Trophoblast cell (in vitro differentiated cells and primary cell): ENCODE results near the gene OIT3.

Experiments
- DNase-seq, 2 donors: peaks; one replicate each; pipeline ENCODE4 v3.0.0-alpha.2; 2016
- H2AFZ ChIP-seq: 2 replicates; pipeline ENCODE4 v1.6.1; 2013; ENCODE audit warnings: low read length, moderate library complexity, mild to moderate bottlenecking; ENCODE audit not compliant: insufficient read depth, poor library complexity
- H2AK5ac ChIP-seq: 2 replicates; pipeline ENCODE4 v1.6.1; 2013; ENCODE audit warnings: mild to moderate bottlenecking, low read length
- H2BK120ac ChIP-seq: 2 replicates; pipeline ENCODE4 v1.6.1; 2013; ENCODE audit warnings: low read length, mild to moderate bottlenecking, moderate library complexity; ENCODE audit not compliant: insufficient read depth, poor library complexity
- H2BK12ac ChIP-seq: 2 replicates; pipeline ENCODE4 v1.6.1; 2013; ENCODE audit warnings: mild to moderate bottlenecking, low read length, moderate library complexity
- H2BK5ac ChIP-seq: 2 replicates; pipeline ENCODE4 v1.6.1; 2013; ENCODE audit warnings: low read length, low read depth, moderate library complexity, mild to moderate bottlenecking; ENCODE audit not compliant: poor library complexity
- H3K14ac ChIP-seq: 2 replicates; pipeline ENCODE4 v1.6.1; 2013; ENCODE audit warnings: mild to moderate bottlenecking, low read length
- H3K18ac ChIP-seq: 2 replicates; pipeline ENCODE4 v1.6.1; 2013; ENCODE audit warnings: mild to moderate bottlenecking, low read length
- H3K23ac ChIP-seq: 2 replicates; pipeline ENCODE4 v1.6.1; 2013; ENCODE audit warnings: low read length
- H3K27ac ChIP-seq: 2 replicates; pipeline ENCODE4 v1.5.1; 2013; ENCODE audit warnings: low read depth, mild to moderate bottlenecking, inconsistent platforms, low read length, moderate library complexity
- H3K27me3 ChIP-seq: 2 replicates; pipeline ENCODE4 v1.6.1; 2013; ENCODE audit warnings: inconsistent platforms, mild to moderate bottlenecking, low read length, moderate library complexity; ENCODE audit not compliant: insufficient read depth
- H3K36me3 ChIP-seq, 2 experiments: 1 replicate in 1 of 2; 2 replicates in 1 of 2; pipeline ENCODE4 v1.6.1; 2013; ENCODE audit warnings: low read length in 2 of 2, mild to moderate bottlenecking in 2 of 2, moderate library complexity in 1 of 2; ENCODE audit not compliant: insufficient read depth in 2 of 2, control insufficient read depth in 1 of 2
- H3K4ac ChIP-seq: 2 replicates; pipeline ENCODE4 v1.6.1; 2013; ENCODE audit warnings: low read depth, mild to moderate bottlenecking, low read length, moderate library complexity
- H3K4me1 ChIP-seq, 2 experiments: 1 replicate in 1 of 2; 2 replicates in 1 of 2; pipeline ENCODE4 v1.6.1; 2013; ENCODE audit warnings: low read length in 2 of 2, mild to moderate bottlenecking in 2 of 2, moderate library complexity in 1 of 2; ENCODE audit not compliant: insufficient read depth in 2 of 2, control insufficient read depth in 1 of 2
- H3K4me2 ChIP-seq: 2 replicates; pipeline ENCODE4 v1.6.1; 2013; ENCODE audit warnings: inconsistent platforms, mild to moderate bottlenecking, low read length, moderate library complexity
- H3K4me3 ChIP-seq: 2 replicates; pipeline ENCODE4 v1.5.1; 2013; ENCODE audit warnings: mild to moderate bottlenecking, low read depth, low read length, inconsistent platforms
- H3K79me1 ChIP-seq: one replicate; pipeline ENCODE4 v1.6.1; 2013; ENCODE audit warnings: low read length
- H3K79me2 ChIP-seq: 2 replicates; pipeline ENCODE4 v1.6.1; 2013; ENCODE audit warnings: low read length, mild to moderate bottlenecking; ENCODE audit not compliant: control insufficient read depth, insufficient read depth, poor library complexity
- H3K9ac ChIP-seq: 2 replicates; pipeline ENCODE4 v1.6.1; 2013; ENCODE audit warnings: mild to moderate bottlenecking, low read length
- H3K9me3 ChIP-seq: 2 replicates; pipeline ENCODE4 v1.6.1; 2013; ENCODE audit warnings: low read depth, mild to moderate bottlenecking, control low read depth, inconsistent platforms, low read length; ENCODE audit not compliant: insufficient read depth
- H4K12ac ChIP-seq: 2 replicates; pipeline ENCODE4 v1.6.1; 2013; ENCODE audit warnings: low read depth, mild to moderate bottlenecking, low read length, moderate library complexity
- H4K8ac ChIP-seq: 2 replicates; pipeline ENCODE4 v1.6.1; 2013; ENCODE audit warnings: low read depth, mild to moderate bottlenecking, low read length, moderate library complexity
- H4K91ac ChIP-seq: one replicate; pipeline ENCODE4 v1.6.1; 2013; ENCODE audit warnings: low read depth, mild to moderate bottlenecking, low read length, moderate library complexity
- WGBS: extraction: QIAGEN DNeasy Blood & Tissue Kit; methylation state at CpG from one replicate; pipeline ENCODE4 v1.1.7; 2013; ENCODE audit warnings: missing lambda C conversion rate; ENCODE audit not compliant: insufficient read length, insufficient coverage; ENCODE audit errors: extremely low coverage; 5-methylcytosine and 5-hydroxymethylcytosine counted together

Gene OIT3

DNA sequence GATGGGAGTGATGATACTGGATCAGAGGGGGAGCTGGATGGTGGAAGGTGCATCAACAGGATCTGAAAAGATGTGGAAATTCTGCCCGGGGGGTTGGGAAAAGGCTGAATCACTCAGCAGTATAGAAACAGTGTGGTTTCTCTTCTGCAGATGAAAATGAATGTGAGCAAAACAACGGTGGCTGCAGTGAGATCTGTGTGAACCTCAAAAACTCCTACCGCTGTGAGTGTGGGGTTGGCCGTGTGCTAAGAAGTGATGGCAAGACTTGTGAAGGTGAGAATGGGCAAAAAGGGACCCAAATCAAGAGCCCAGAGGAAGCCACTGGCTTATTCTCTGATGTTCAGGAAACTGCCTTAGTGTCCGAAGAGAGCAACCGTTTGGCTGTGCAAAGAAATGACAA lies 12.9 kb downstream of the OIT3 start:
- H3K4me3 ChIP-seq = no peak overlapping the region
- no peak overlapping the region for H2AK5ac ChIP-seq
- no peaks in the 10 kb centered on the region for H3K27me3 ChIP-seq
- H3K79me2 ChIP-seq = no peaks in the 10 kb centered on the region
- no peaks in the 10 kb centered on the region for H3K79me1 ChIP-seq
- H3K9ac ChIP-seq = no peak overlapping the region
- no peak overlapping the region for H3K4ac ChIP-seq
- H2BK120ac ChIP-seq = no peak overlapping the region
- H3K27ac ChIP-seq = no peak overlapping the region
- no peak overlapping the region for H4K91ac ChIP-seq
- H3K18ac ChIP-seq = no peak overlapping the region
- no peak overlapping the region for H2BK5ac ChIP-seq
- H3K4me1 ChIP-seq = no peaks in the 10 kb centered on the region
- H4K8ac ChIP-seq = no peak overlapping the region
- no peaks in the 10 kb centered on the region for H3K36me3 ChIP-seq
- no peak overlapping the region for H4K12ac ChIP-seq
- H2BK12ac ChIP-seq = no peak overlapping the region
- H2AFZ ChIP-seq = no peak overlapping the region
- DNase-seq = no peak
- no CpG with 5 or more reads among the region's 6 CpGs for WGBS
- no peak overlapping the region for H3K4me2 ChIP-seq
- H3K23ac ChIP-seq = no peak overlapping the region
- no peak overlapping the region for H3K14ac ChIP-seq
- H3K9me3 ChIP-seq = no peaks in the 10 kb centered on the region

DNA sequence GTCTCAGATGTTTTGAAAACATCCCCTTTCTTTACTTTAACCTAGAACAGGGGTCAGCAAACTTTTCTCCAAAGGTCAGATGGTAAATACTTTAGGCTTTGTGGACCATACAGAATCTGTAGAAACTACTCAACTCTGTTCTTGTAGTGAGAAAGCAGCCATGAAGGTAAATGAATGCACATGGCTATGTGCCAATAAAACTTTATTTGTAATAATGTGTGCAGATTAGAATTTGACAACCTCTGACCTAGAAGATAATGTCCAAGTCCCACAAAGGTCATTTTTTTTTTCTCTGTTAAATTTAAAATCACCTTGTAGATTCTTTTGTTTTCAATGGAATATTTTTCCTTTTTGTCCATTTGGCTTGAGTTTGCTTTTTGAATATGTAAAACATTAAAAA lies 17.2 kb downstream of the OIT3 start:
- peaks cover 0 to 2% of the 10 kb centered on the region in 2 experiments for H3K4me1 ChIP-seq
- no peak overlapping the region for H3K23ac ChIP-seq
- H3K36me3 ChIP-seq = no peaks in the 10 kb centered on the region
- H2BK12ac ChIP-seq = no peak overlapping the region
- H3K9me3 ChIP-seq = no peaks in the 10 kb centered on the region
- DNase-seq = no peak
- H3K27me3 ChIP-seq = no peaks in the 10 kb centered on the region
- no peak overlapping the region for H4K91ac ChIP-seq
- H2BK5ac ChIP-seq = no peak overlapping the region
- H2AK5ac ChIP-seq = no peak overlapping the region
- no peak overlapping the region for H3K4me3 ChIP-seq
- H4K8ac ChIP-seq = no peak overlapping the region
- no peaks in the 10 kb centered on the region for H3K79me2 ChIP-seq
- H3K4me2 ChIP-seq = no peak overlapping the region
- no peak overlapping the region for H3K9ac ChIP-seq
- H2BK120ac ChIP-seq = no peak overlapping the region
- no peaks in the 10 kb centered on the region for H3K79me1 ChIP-seq
- H3K18ac ChIP-seq = no peak overlapping the region
- no peak overlapping the region for H2AFZ ChIP-seq
- H3K27ac ChIP-seq = no peak overlapping the region
- no peak overlapping the region for H4K12ac ChIP-seq
- no peak overlapping the region for H3K4ac ChIP-seq
- no peak overlapping the region for H3K14ac ChIP-seq

DNA sequence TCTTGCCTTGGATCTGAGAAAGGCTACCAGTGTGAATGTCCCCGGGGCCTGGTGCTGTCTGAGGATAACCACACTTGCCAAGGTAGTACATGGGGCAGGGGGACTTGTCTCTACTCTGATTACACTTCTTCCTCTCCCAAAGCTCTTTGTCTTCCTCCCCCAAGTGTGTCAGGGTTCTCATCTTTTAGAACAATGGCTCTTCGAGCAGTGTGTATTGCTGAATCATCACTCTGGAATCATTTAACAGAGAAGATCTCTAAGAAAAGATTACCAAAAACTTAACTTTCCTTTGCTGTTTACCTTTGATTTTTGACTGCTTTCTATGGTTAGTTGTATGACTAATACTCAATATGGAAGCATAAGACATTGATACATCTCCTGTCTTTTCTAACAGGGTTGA lies 18.2 kb downstream of the OIT3 start:
- H4K12ac ChIP-seq = no peak overlapping the region
- no peak overlapping the region for H3K4ac ChIP-seq
- no peak overlapping the region for H3K4me2 ChIP-seq
- no peak overlapping the region for H4K8ac ChIP-seq
- no peaks in the 10 kb centered on the region for H3K79me2 ChIP-seq
- H3K4me3 ChIP-seq = no peak overlapping the region
- H3K4me1 ChIP-seq = peaks cover 0 to 2% of the 10 kb centered on the region in 2 experiments
- H3K9ac ChIP-seq = no peak overlapping the region
- no peaks in the 10 kb centered on the region for H3K36me3 ChIP-seq
- H2AFZ ChIP-seq = no peak overlapping the region
- H3K79me1 ChIP-seq = no peaks in the 10 kb centered on the region
- H3K9me3 ChIP-seq = no peaks in the 10 kb centered on the region
- H2BK5ac ChIP-seq = no peak overlapping the region
- no peak for DNase-seq
- no peak overlapping the region for H2BK120ac ChIP-seq
- no peak overlapping the region for H3K18ac ChIP-seq
- no peak overlapping the region for H2BK12ac ChIP-seq
- no CpG with 5 or more reads among the region's 2 CpGs for WGBS
- H3K27ac ChIP-seq = no peak overlapping the region
- no peak overlapping the region for H4K91ac ChIP-seq
- H3K27me3 ChIP-seq = no peaks in the 10 kb centered on the region
- no peak overlapping the region for H3K14ac ChIP-seq
- no peak overlapping the region for H2AK5ac ChIP-seq
- H3K23ac ChIP-seq = no peak overlapping the region

DNA sequence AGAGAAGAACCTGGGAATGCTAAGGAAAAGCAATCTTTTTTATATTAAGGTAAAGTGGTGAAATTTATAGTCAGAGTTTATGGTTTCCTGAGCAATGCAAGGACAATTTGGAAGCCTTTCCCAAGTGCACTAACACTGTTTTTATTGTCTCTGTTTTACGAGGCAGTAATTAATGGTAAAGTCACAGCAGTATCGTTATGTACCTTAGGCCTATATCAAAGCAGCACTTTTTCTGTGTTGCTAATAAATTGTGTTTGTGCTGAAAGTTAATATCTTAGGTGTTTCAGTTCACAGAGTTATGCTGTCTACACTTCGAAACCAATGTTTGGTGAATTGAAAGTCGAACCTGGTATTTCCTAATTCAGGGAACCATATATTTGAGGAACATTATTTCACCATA lies 19.2 kb downstream of the OIT3 start:
- Histone ChIP-seq H3K23ac (no peak overlapping the region), H3K9ac (no peak overlapping the region), H2BK120ac (no peak overlapping the region), H3K27me3 (no peaks in the 10 kb centered on the region), H3K27ac (no peak overlapping the region), H3K14ac (no peak overlapping the region), H2AK5ac (no peak overlapping the region), H3K36me3 (no peaks in the 10 kb centered on the region), H2AFZ (no peak overlapping the region), H3K4me2 (no peak overlapping the region), H2BK12ac (no peak overlapping the region), H4K8ac (no peak overlapping the region), H4K12ac (no peak overlapping the region), H3K79me1 (no peaks in the 10 kb centered on the region), H3K4ac (no peak overlapping the region), H3K4me1 (peaks cover 0 to 2% of the 10 kb centered on the region in 2 experiments), H3K18ac (no peak overlapping the region), H3K9me3 (no peaks in the 10 kb centered on the region), H4K91ac (no peak overlapping the region), H2BK5ac (no peak overlapping the region), H3K4me3 (no peak overlapping the region), H3K79me2 (no peaks in the 10 kb centered on the region)
- no CpG with 5 or more reads among the region's 4 CpGs for WGBS
- DNase-seq = no peak
